T-helper 2 cell treated with Interferon-gamma antibody and Interleukin-4, amounts not matched to agents 5 μg/mL and 100 μg/mL, for 36 hours (primary cell): ENCODE data around the gene UVRAG.

Source experiments
- DNase-seq: peaks from one replicate; pipeline ENCODE4 v3.0.0; 2021; ENCODE audit warnings: low spot score
- H3K27ac Mint-ChIP-seq: one replicate; pipeline ENCODE4 v1.8.0; 2021; ENCODE audit warnings: mild to moderate bottlenecking, mixed read lengths
- H3K27me3 Mint-ChIP-seq: one replicate; pipeline ENCODE4 v1.8.0; 2021; ENCODE audit warnings: low read depth, mixed read lengths
- H3K36me3 Mint-ChIP-seq: one replicate; pipeline ENCODE4 v1.8.0; 2021; ENCODE audit warnings: low read depth, mixed read lengths
- H3K4me1 Mint-ChIP-seq: one replicate; pipeline ENCODE4 v1.8.0; 2021; ENCODE audit warnings: low read depth, mixed read lengths
- H3K4me3 Mint-ChIP-seq: one replicate; pipeline ENCODE4 v1.8.0; 2022; ENCODE audit warnings: mild to moderate bottlenecking, moderate library complexity, mixed read lengths
- H3K9me3 Mint-ChIP-seq: one replicate; pipeline ENCODE4 v1.8.0; 2021; ENCODE audit warnings: mixed read lengths

Gene UVRAG

GRCh38 chr11:75986966-75987365, 172.0 kb downstream of the UVRAG start:
- peaks cover 9% of the 10 kb centered on the region for H3K4me1 Mint-ChIP-seq
- H3K27me3 Mint-ChIP-seq = no peaks in the 10 kb centered on the region
- H3K4me3 Mint-ChIP-seq = no peak overlapping the region
- DNase-seq = no peak
- H3K27ac Mint-ChIP-seq = no peak overlapping the region
- H3K9me3 Mint-ChIP-seq = no peaks in the 10 kb centered on the region
- H3K36me3 Mint-ChIP-seq = peaks cover 12% of the 10 kb centered on the region

- Mint-ChIP-seq H3K4me3 (no peak overlapping the region), H3K27ac (no peak overlapping the region), H3K27me3 (no peaks in the 10 kb centered on the region), H3K9me3 (no peaks in the 10 kb centered on the region), H3K4me1 (peaks cover 9% of the 10 kb centered on the region), H3K36me3 (peaks cover 2% of the 10 kb centered on the region)
- DNase-seq = no peak
Observed at GRCh38 chr11:75993126-75993525, 178.1 kb downstream of the UVRAG start.

GRCh38 chr11:75994616-75995015, 179.6 kb downstream of the UVRAG start:
- Mint-ChIP-seq H3K9me3 (no peaks in the 10 kb centered on the region), H3K27me3 (no peaks in the 10 kb centered on the region), H3K36me3 (peaks cover 3% of the 10 kb centered on the region), H3K27ac (no peak overlapping the region), H3K4me3 (no peak overlapping the region), H3K4me1 (peaks cover 6% of the 10 kb centered on the region)
- no peak for DNase-seq

GRCh38 chr11:75996523-75997442, 181.8 kb downstream of the UVRAG start:
- no peak overlapping the region for H3K27ac Mint-ChIP-seq
- H3K4me1 Mint-ChIP-seq = peaks cover 7% of the 10 kb centered on the region
- no peak for DNase-seq
- H3K36me3 Mint-ChIP-seq = peaks cover 15% of the 10 kb centered on the region
- H3K4me3 Mint-ChIP-seq = no peak overlapping the region
- H3K27me3 Mint-ChIP-seq = no peaks in the 10 kb centered on the region
- H3K9me3 Mint-ChIP-seq = peaks cover 21% of the 10 kb centered on the region

GRCh38 chr11:76004400-76004799, 189.4 kb downstream of the UVRAG start:
- Mint-ChIP-seq H3K4me1 (peaks cover 7% of the 10 kb centered on the region), H3K36me3 (peaks cover 32% of the 10 kb centered on the region), H3K4me3 (no peak overlapping the region), H3K27ac (no peak overlapping the region), H3K27me3 (no peaks in the 10 kb centered on the region), H3K9me3 (peaks cover 26% of the 10 kb centered on the region)
- no peak for DNase-seq

GRCh38 chr11:76005756-76006155, 190.7 kb downstream of the UVRAG start:
- H3K4me1 Mint-ChIP-seq = peaks cover 6% of the 10 kb centered on the region
- no peak overlapping the region for H3K4me3 Mint-ChIP-seq
- H3K36me3 Mint-ChIP-seq = peaks cover 31% of the 10 kb centered on the region
- DNase-seq = no peak
- peaks cover 16% of the 10 kb centered on the region for H3K9me3 Mint-ChIP-seq
- H3K27me3 Mint-ChIP-seq = no peaks in the 10 kb centered on the region
- no peak overlapping the region for H3K27ac Mint-ChIP-seq

GRCh38 chr11:76007166-76007565, 192.2 kb downstream of the UVRAG start:
- Mint-ChIP-seq H3K36me3 (peaks cover 23% of the 10 kb centered on the region), H3K4me3 (no peak overlapping the region), H3K9me3 (peaks cover 4% of the 10 kb centered on the region), H3K4me1 (no peaks in the 10 kb centered on the region), H3K27me3 (no peaks in the 10 kb centered on the region), H3K27ac (no peak overlapping the region)
- no peak for DNase-seq

- Mint-ChIP-seq H3K9me3 (no peaks in the 10 kb centered on the region), H3K4me1 (no peaks in the 10 kb centered on the region), H3K27me3 (no peaks in the 10 kb centered on the region), H3K27ac (no peak overlapping the region), H3K36me3 (peaks cover 22% of the 10 kb centered on the region), H3K4me3 (no peak overlapping the region)
- DNase-seq = no peak
Observed at GRCh38 chr11:76008474-76008873, 193.5 kb downstream of the UVRAG start.

- Mint-ChIP-seq H3K36me3 (peaks cover 14% of the 10 kb centered on the region), H3K27ac (no peak overlapping the region), H3K27me3 (no peaks in the 10 kb centered on the region), H3K9me3 (no peaks in the 10 kb centered on the region), H3K4me3 (no peak overlapping the region), H3K4me1 (no peaks in the 10 kb centered on the region)
- no peak for DNase-seq
Observed at GRCh38 chr11:76010051-76010450, 195.0 kb downstream of the UVRAG start.

- H3K4me3 Mint-ChIP-seq = no peak overlapping the region
- H3K27me3 Mint-ChIP-seq = no peaks in the 10 kb centered on the region
- peaks cover 4% of the 10 kb centered on the region for H3K4me1 Mint-ChIP-seq
- H3K36me3 Mint-ChIP-seq = peaks cover 23% of the 10 kb centered on the region
- no peak overlapping the region for H3K27ac Mint-ChIP-seq
- DNase-seq = no peak
- peaks cover 11% of the 10 kb centered on the region for H3K9me3 Mint-ChIP-seq
Observed at GRCh38 chr11:76013526-76013925, 198.5 kb downstream of the UVRAG start.

GRCh38 chr11:76023236-76024068, 208.4 kb downstream of the UVRAG start:
- Mint-ChIP-seq H3K27ac (peak overlapping the region; percentile 29), H3K27me3 (no peaks in the 10 kb centered on the region), H3K4me3 (no peak overlapping the region), H3K4me1 (peaks cover 26% of the 10 kb centered on the region), H3K9me3 (peaks cover 7% of the 10 kb centered on the region), H3K36me3 (peaks cover 35% of the 10 kb centered on the region)
- DNase-seq = no peak

GRCh38 chr11:76025068-76025467, 210.1 kb downstream of the UVRAG start:
- DNase-seq = no peak
- H3K4me3 Mint-ChIP-seq = no peak overlapping the region
- no peak overlapping the region for H3K27ac Mint-ChIP-seq

GRCh38 chr11:76025817-76026216, 210.8 kb downstream of the UVRAG start:
- Mint-ChIP-seq H3K27ac (no peak overlapping the region), H3K36me3 (peaks cover 24% of the 10 kb centered on the region), H3K9me3 (no peaks in the 10 kb centered on the region), H3K4me1 (peaks cover 24% of the 10 kb centered on the region), H3K27me3 (no peaks in the 10 kb centered on the region), H3K4me3 (no peak overlapping the region)
- DNase-seq = no peak

More at GRCh38 chr11:76025068-76025467, 210.1 kb downstream of the UVRAG start:
- peaks cover 21% of the 10 kb centered on the region for H3K36me3 Mint-ChIP-seq
- H3K9me3 Mint-ChIP-seq = no peaks in the 10 kb centered on the region
- H3K27me3 Mint-ChIP-seq = no peaks in the 10 kb centered on the region
- peaks cover 26% of the 10 kb centered on the region for H3K4me1 Mint-ChIP-seq

- Mint-ChIP-seq H3K4me1 (peaks cover 19% of the 10 kb centered on the region), H3K36me3 (peaks cover 20% of the 10 kb centered on the region), H3K4me3 (no peak overlapping the region), H3K27ac (no peak overlapping the region), H3K9me3 (no peaks in the 10 kb centered on the region), H3K27me3 (no peaks in the 10 kb centered on the region)
- DNase-seq = no peak
Observed at GRCh38 chr11:76026281-76026680, 211.3 kb downstream of the UVRAG start.
